GM12892 (cell line): Measurements from ENCODE around the gene VAMP1.
A peak's percentile ranks its signal among the peaks of the same experiment; 100 is the strongest.

Source experiments
- POLR2A ChIP-seq: IDR thresholded peaks from 2 replicates; pipeline ENCODE4 v1.6.1; 2011; ENCODE audit warnings: low read depth, low read length, control low read depth
- POLR2AphosphoS5 ChIP-seq: IDR thresholded peaks from 2 replicates; pipeline ENCODE4 v1.6.1; 2011; ENCODE audit warnings: low read depth, low read length, control low read depth

- TF ChIP-seq POLR2AphosphoS5, result peak; percentile 81
- TF ChIP-seq POLR2A, result peak; percentile 77
These were observed 23.2 kb upstream of the VAMP1 start, which contains the start of gene NCAPD2 for GRCh38 chr12:6493497-6494257.
